CD14-positive monocyte (primary cell): ENCODE data around the gene GAGE13. TPM values are rescaled to one million over a fixed set of nuclear protein-coding genes. Genes with fewer than 3 reads are reported as not detected.
"Not testable (repeated sequence)": the region's sequence is repeated elsewhere in the genome, so short reads cannot be mapped to it uniquely, and the experiment has no call there.

ENCODE experiments used
- DNase-seq, 3 donors: peaks; one replicate each; pipeline ENCODE4 v3.0.0-alpha.2; 2011 to 2022
- H2AFZ ChIP-seq: 2 replicates; pipeline ENCODE4 v1.6.0; 2012; ENCODE audit warnings: mild to moderate bottlenecking, low read depth, low read length, inconsistent platforms; ENCODE audit not compliant: insufficient read depth, poor library complexity, severe bottlenecking
- H3K27ac ChIP-seq, 2 donors: 1 replicate in 1 of 2; 2 replicates in 1 of 2; pipeline ENCODE4 v1.5.1; 2012 to 2013; ENCODE audit warnings: low read length in 2 of 2, control low read depth in 1 of 2, inconsistent platforms in 1 of 2, low read depth in 1 of 2, mild to moderate bottlenecking in 1 of 2
- H3K27me3 ChIP-seq, 2 donors: one replicate each; pipeline versions ENCODE4 v1.6.0 to v1.6.1; 2011 to 2013; ENCODE audit warnings: low read length in 2 of 2; ENCODE audit not compliant: control insufficient read depth in 2 of 2, insufficient read depth in 2 of 2
- H3K36me3 ChIP-seq, 2 donors: replicated peaks in 1 of 2; 1 replicate in 1 of 2; 2 replicates in 1 of 2; pipeline versions ENCODE4 v1.5.1 to v1.6.1; 2012 to 2013; ENCODE audit warnings: low read length in 2 of 2, control low read depth in 1 of 2, inconsistent platforms in 1 of 2, mild to moderate bottlenecking in 1 of 2; ENCODE audit not compliant: insufficient read depth in 2 of 2, control insufficient read depth in 1 of 2
- H3K4me1 ChIP-seq, 2 donors: 1 replicate in 1 of 2; 2 replicates in 1 of 2; pipeline versions ENCODE4 v1.5.1 to v1.6.1; 2012 to 2013; ENCODE audit warnings: low read length in 2 of 2, control low read depth in 1 of 2, inconsistent platforms in 1 of 2, mild to moderate bottlenecking in 1 of 2, moderate library complexity in 1 of 2; ENCODE audit not compliant: insufficient read depth in 2 of 2, control insufficient read depth in 1 of 2
- H3K4me2 ChIP-seq: replicated peaks from 2 replicates; pipeline ENCODE3; 2012; ENCODE audit warnings: low read length, moderate library complexity, mild to moderate bottlenecking; ENCODE audit not compliant: poor library complexity, severe bottlenecking; ENCODE audit errors: extremely low read depth
- H3K4me3 ChIP-seq, 3 experiments: fragments of 200-600 bp in 1 of 3; sonication (generic) in 1 of 3; replicated peaks in 1 of 3; 1 replicate in 2 of 3; 2 replicates in 1 of 3; pipeline ENCODE4 v1.5.1; 2011 to 2013; ENCODE audit warnings: low read length in 3 of 3, mild to moderate bottlenecking in 3 of 3, control low read depth in 2 of 3, low read depth in 2 of 3, inconsistent platforms in 1 of 3, moderate library complexity in 1 of 3
- H3K79me2 ChIP-seq: 2 replicates; pipeline ENCODE4 v1.6.0; 2012; ENCODE audit warnings: mild to moderate bottlenecking, control low read depth, inconsistent platforms, low read length, moderate library complexity; ENCODE audit not compliant: insufficient read depth
- H3K9ac ChIP-seq: 2 replicates; pipeline ENCODE4 v1.6.0; 2017; ENCODE audit warnings: low read length, mild to moderate bottlenecking; ENCODE audit not compliant: insufficient read depth, poor library complexity, severe bottlenecking
- H3K9me3 ChIP-seq, 2 donors: replicated peaks in 1 of 2; 1 replicate in 1 of 2; 2 replicates in 1 of 2; pipeline versions ENCODE4 v1.5.1 to v1.6.1; 2012 to 2013; ENCODE audit warnings: low read length in 2 of 2, control low read depth in 1 of 2; ENCODE audit not compliant: control insufficient read depth in 1 of 2, insufficient read depth in 1 of 2
- H4K20me1 ChIP-seq: 2 replicates; pipeline ENCODE4 v1.6.0; 2012; ENCODE audit warnings: mild to moderate bottlenecking, low read length, control low read depth, moderate library complexity; ENCODE audit not compliant: insufficient read depth
- H3K27ac Mint-ChIP-seq, 7 donors: one replicate each; pipeline ENCODE4 v1.8.0; 2020; ENCODE audit warnings: mild to moderate bottlenecking in 7 of 7, mixed read lengths in 7 of 7, moderate library complexity in 6 of 7, inconsistent platforms in 2 of 7
- H3K27me3 Mint-ChIP-seq, 3 donors: one replicate each; pipeline ENCODE4 v1.8.0; 2021 to 2022; ENCODE audit warnings: low read depth in 3 of 3, mild to moderate bottlenecking in 3 of 3, mixed read lengths in 3 of 3, moderate library complexity in 3 of 3, inconsistent platforms in 1 of 3
- H3K36me3 Mint-ChIP-seq, 2 donors: one replicate each; pipeline ENCODE4 v1.8.0; 2020; ENCODE audit warnings: mixed read lengths in 2 of 2, inconsistent platforms in 1 of 2, mild to moderate bottlenecking in 1 of 2
- H3K4me1 Mint-ChIP-seq: one replicate; pipeline ENCODE4 v1.8.0; 2020; ENCODE audit warnings: mild to moderate bottlenecking, mixed read lengths
- H3K4me3 Mint-ChIP-seq, 2 donors: one replicate each; pipeline ENCODE4 v1.8.0; 2020; ENCODE audit warnings: mild to moderate bottlenecking in 2 of 2, mixed read lengths in 2 of 2, moderate library complexity in 1 of 2
- H3K9me3 Mint-ChIP-seq, 7 donors: one replicate each; pipeline ENCODE4 v1.8.0; 2020 to 2022; ENCODE audit warnings: mixed read lengths in 7 of 7, mild to moderate bottlenecking in 6 of 7, moderate library complexity in 6 of 7, inconsistent platforms in 2 of 7
- CTCF ChIP-seq: fragments of 200-600 bp; IDR thresholded peaks from one replicate; pipeline ENCODE4 v1.8.0; 2022; ENCODE audit warnings: antibody characterized with exemption, mild to moderate bottlenecking
- WGBS: methylation state at CpG from one replicate; pipeline ENCODE4 v1.1.5; 2013; ENCODE audit warnings: missing lambda C conversion rate; ENCODE audit not compliant: insufficient coverage; 5-methylcytosine and 5-hydroxymethylcytosine counted together
- intact Hi-C, 2 donors: fragments of 100-400 bp; cut with micrococcal nuclease; formaldehyde crosslinking; loops; one replicate each; pipeline versions ENCODE4 v1.15.0 to v1.15.1; 2023
- polyA minus RNA-seq: library from RNA; depleted of rRNA, polyadenylated mRNA; stranded (reverse); fragments of >200 nt; gene quantifications from 2 replicates; pipeline ENCODE4 v1.2.3, GENCODE V29; 2012
- polyA plus RNA-seq, 3 donors: library from polyadenylated mRNA; depleted of rRNA in 1 of 3; unstranded in 2 of 3; stranded (reverse) in 1 of 3; fragments of 300-500 nt in 2 of 3; fragments of >200 nt in 1 of 3; fragmentation: Illumina TruSeq in 2 of 3; gene quantifications; 1 replicate in 2 of 3; 2 replicates in 1 of 3; pipeline ENCODE4 v1.2.3, GENCODE V29; 2012 to 2021
- total RNA-seq, 12 experiments: library from RNA in 1 of 12; stranded (reverse) in 1 of 12; fragments of 120-200 nt in 1 of 12; gene quantifications; one replicate each; pipeline ENCODE4 v1.2.4 and lab custom pipeline; 2013 to 2026; ENCODE audit warnings: mixed read lengths in 6 of 12, inconsistent platforms in 1 of 12

GAGE13 gene, protein sequence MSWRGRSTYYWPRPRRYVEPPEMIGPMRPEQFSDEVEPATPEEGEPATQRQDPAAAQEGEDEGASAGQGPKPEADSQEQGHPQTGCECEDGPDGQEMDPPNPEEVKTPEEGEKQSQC
- total RNA-seq (2013), result not detected
- polyA plus RNA-seq (not detected), polyA minus RNA-seq (not detected in 2 replicates), total RNA-seq (lab: John Stamatoyannopoulos, UW) (0 reads per million in 11 experiments)

DNA sequence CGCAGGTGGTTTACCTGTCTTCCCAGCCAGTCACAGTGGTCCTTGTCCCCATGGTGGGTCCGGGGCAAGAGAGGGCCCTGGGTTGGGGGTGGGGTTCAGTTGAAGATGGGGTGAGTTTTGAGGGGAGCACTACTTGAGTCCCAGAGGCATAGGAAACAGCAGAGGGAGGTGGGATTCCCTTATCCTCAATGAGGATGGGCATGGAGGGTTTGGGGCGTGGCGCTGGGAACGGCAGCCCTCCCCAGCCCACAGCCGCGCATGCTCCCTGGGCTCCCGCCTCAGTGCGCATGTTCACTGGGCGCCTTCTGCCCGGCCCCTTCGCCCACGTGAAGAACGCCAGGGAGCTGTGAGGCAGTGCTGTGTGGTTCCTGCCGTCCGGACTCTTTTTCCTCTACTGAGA is at the start of gene GAGE13:
Gene GAGE13 (plus strand): TSS at position 301 of the 400 bp plus-strand sequence. CDS start 1,156 bp downstream, outside the sequence.
- H3K27ac Mint-ChIP-seq, H3K4me1 ChIP-seq, H3K36me3 ChIP-seq, H3K27ac ChIP-seq, H3K4me3 ChIP-seq, H3K4me2 ChIP-seq, H3K9ac ChIP-seq, H3K4me3 Mint-ChIP-seq, H4K20me1 ChIP-seq, H3K27me3 Mint-ChIP-seq, H3K79me2 ChIP-seq, DNase-seq, H3K36me3 Mint-ChIP-seq, H3K9me3 ChIP-seq, H3K4me1 Mint-ChIP-seq, intact Hi-C loops, H3K27me3 ChIP-seq, H3K9me3 Mint-ChIP-seq, H2AFZ ChIP-seq: not testable (repeated sequence)
- no CpG with 5 or more reads among the region's 16 CpGs for WGBS

DNA sequence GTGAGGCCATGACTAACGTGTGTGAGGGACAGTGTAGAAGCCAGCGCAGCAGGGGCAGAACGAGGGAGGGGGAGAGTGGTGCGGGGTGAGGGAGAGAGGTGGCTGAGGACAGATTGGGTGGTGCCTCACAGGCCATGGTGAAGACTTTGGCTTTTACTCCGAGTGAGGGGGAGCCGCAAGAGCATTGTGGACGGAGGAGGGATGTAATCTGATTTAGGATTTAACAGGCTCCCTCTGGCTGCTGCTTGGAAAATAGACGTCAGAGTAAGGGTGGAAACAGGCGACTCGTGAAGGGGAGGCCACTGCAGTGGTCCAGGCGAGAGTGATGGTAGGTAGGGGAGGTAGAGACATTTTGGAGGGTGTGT is 48.8 kb upstream of the GAGE13 start:
- H3K27ac Mint-ChIP-seq, result peak overlapping the region in 1 of 7 donors; percentile 55
- DNase-seq, result no peak
- TF ChIP-seq CTCF, result no peak
- no peak overlapping the region for H3K4me3 Mint-ChIP-seq
- no peaks in the 10 kb centered on the region for H3K4me1 ChIP-seq
- no peak overlapping the region for H3K9ac ChIP-seq
- no peaks in the 10 kb centered on the region for H3K79me2 ChIP-seq
- peaks cover 0 to 3% (median 0%) of the 10 kb centered on the region in 7 donors for H3K9me3 Mint-ChIP-seq
- no peaks in the 10 kb centered on the region for H3K27me3 ChIP-seq
- peaks cover 0 to 5% (median 0%) of the 10 kb centered on the region in 3 donors for H3K27me3 Mint-ChIP-seq
- no peaks in the 10 kb centered on the region for H4K20me1 ChIP-seq
- H3K36me3 ChIP-seq, result no peaks in the 10 kb centered on the region
- H2AFZ ChIP-seq, result no peak overlapping the region
- 100% methylated on average over 2 of the region's 11 CpGs for WGBS
- H3K4me2 ChIP-seq, result no peak overlapping the region
- H3K4me3 ChIP-seq, result no peak overlapping the region
- no peaks in the 10 kb centered on the region for H3K9me3 ChIP-seq
- H3K36me3 Mint-ChIP-seq, result peaks cover 0 to 3% of the 10 kb centered on the region in 2 donors
- H3K27ac ChIP-seq, result no peak overlapping the region
- intact Hi-C loops, result loop anchor here in 1 of 2 donors (10.0 kb wide), 1 partner anchor 472 kb away; no protein-coding TSS in a partner anchor
- H3K4me1 Mint-ChIP-seq, result peaks cover 2% of the 10 kb centered on the region
